Pancreas (tissue), 10 donors: Measurements from ENCODE around the gene LAMA5. TPM values are rescaled to one million over a fixed set of nuclear protein-coding genes. Genes with fewer than 3 reads are reported as not detected.

Experiments
- ATAC-seq, 4 donors: fragments of 200-7000 bp; cut with Tn5 transposase; one replicate each; pipeline versions ENCODE4 v1.8.0 to v1.9.1; 2020; ENCODE audit warnings: mild to moderate bottlenecking in 4 of 4, moderate library complexity in 4 of 4
- DNase-seq, 6 donors: peaks; one replicate each; pipeline ENCODE4 v3.0.0-alpha.2; 2020
- FAIRE-seq: peaks from 2 replicates; lab custom pipeline; 2012; peaks lifted over from hg19 to GRCh38; lab: Jason Lieb, UNC
- H3K27ac ChIP-seq, 4 donors: fragments of 200-600 bp; sonication (generic); 1 replicate in 3 of 4; 2 replicates in 1 of 4; pipeline versions ENCODE4 v1.5.0 to v1.8.0; 2020
- H3K27me3 ChIP-seq, 4 donors: fragments of 200-600 bp; one replicate each; pipeline ENCODE4 v1.8.0; 2021
- H3K36me3 ChIP-seq, 3 donors: fragments of 200-600 bp; sonication (generic) in 1 of 3; one replicate each; pipeline versions ENCODE4 v1.5.0 to v1.8.0; 2020 to 2021
- H3K4me1 ChIP-seq, 3 donors: fragments of 200-600 bp; one replicate each; pipeline ENCODE4 v1.8.0; 2021
- H3K4me3 ChIP-seq, 4 donors: fragments of 200-600 bp; sonication (generic) in 2 of 4; one replicate each; pipeline versions ENCODE4 v1.5.0 to v1.8.0; 2020 to 2021
- H3K9me3 ChIP-seq, 4 donors: fragments of 200-600 bp; one replicate each; pipeline ENCODE4 v1.8.0; 2021
- CTCF ChIP-seq, 4 donors: fragments of 200-600 bp; sonication (generic) in 3 of 4; IDR thresholded peaks; one replicate each; pipeline versions ENCODE4 v1.5.0 to v1.8.0; 2021; ENCODE audit warnings: antibody characterized with exemption in 4 of 4
- WGBS, 2 donors: extraction: QIAGEN DNeasy Blood & Tissue Kit; methylation state at CpG; one replicate each; pipeline ENCODE4 v1.1.7; 2013; 5-methylcytosine and 5-hydroxymethylcytosine counted together
- intact Hi-C, 3 donors: fragments of 100-400 bp; cut with DNase I; formaldehyde crosslinking; loops; one replicate each; pipeline versions ENCODE4 v1.11.1 to v1.14.2; 2022
- polyA plus RNA-seq, 2 donors: library from polyadenylated mRNA; stranded (reverse); fragments of 200-250 nt; gene quantifications; one replicate each; pipeline ENCODE4 v1.2.3, GENCODE V29; 2013
- total RNA-seq, 6 donors: library from RNA; stranded (reverse); fragmentation: NEBNext Ultra II Directional in 4 of 6; extraction: Animal tissue kit (Norgen Biotek cat#: 25700) in 4 of 6; gene quantifications; one replicate each; pipeline versions ENCODE4 v1.2.1 to v1.2.4, GENCODE V29; 2021 to 2023
- donor health status: healthy with polysubstance abuse.
- donor health status: DM: no; HTN: no; CAD: no; lungs with moderate emphysema.
- donor health status: DM: no; HTN: no; CAD: no.
- donor health status: control.
- donor health status: control.
- donor health status: Bipolar disorder and iron deficiency.
- donor health status: DM: yes; HTN: yes; CAD: no.
- donor health status: DM: no; HTN: no; CAD: no.
- donor health status: DM: no; HTN: no; CAD: no.
- donor health status: DM: yes; HTN: yes; CAD: no.

Gene LAMA5
- total and polyA plus RNA-seq, 8 donors: 43.6 to 344 (median 62.2) TPM

- Histone ChIP-seq H3K27me3 (no peaks in the 10 kb centered on the region), H3K36me3 (peaks cover 7 to 35% (median 22%) of the 10 kb centered on the region in 3 donors), H3K4me1 (no peaks in the 10 kb centered on the region), H3K27ac (no peak overlapping the region), H3K4me3 (no peak overlapping the region), H3K9me3 (no peaks in the 10 kb centered on the region)
- WGBS, 2 donors: 76 to 78% methylated on average over 13 of the region's 13 CpGs
- TF ChIP-seq CTCF (IDR thresholded peaks at IDR 0.05): no peak
- FAIRE-seq (no peak), ATAC-seq (no peak), DNase-seq (peak in 1 of 6 donors; percentile 8)
- intact Hi-C loops: no loop called here
Measured at GRCh38 chr20:62274332-62274950, 92.7 kb downstream of the LAMA5 start.

GRCh38 chr20:62273416-62273815 is 93.7 kb downstream of the LAMA5 start:
- Histone ChIP-seq H3K9me3 (no peaks in the 10 kb centered on the region), H3K27me3 (no peaks in the 10 kb centered on the region), H3K4me1 (no peaks in the 10 kb centered on the region), H3K36me3 (peaks cover 7 to 31% (median 16%) of the 10 kb centered on the region in 3 donors), H3K4me3 (no peak overlapping the region), H3K27ac (no peak overlapping the region)
- intact Hi-C loops: no loop called here
- 93 to 94% methylated on average over 18 of the region's 18 CpGs for WGBS, 2 donors
- DNase-seq (peak in 2 of 6 donors; percentile 2 to 6), ATAC-seq (no peak), FAIRE-seq (no peak)
- no peak for TF ChIP-seq CTCF (IDR thresholded peaks at IDR 0.05)

GRCh38 chr20:62272200-62272599 is 94.9 kb downstream of the LAMA5 start:
- 86% methylated on average over 10 of the region's 10 CpGs for whole genome bisulfite sequencing, 2 donors
- H3K36me3 ChIP-seq: peaks cover 7 to 31% (median 16%) of the 10 kb centered on the region in 3 donors
- peak in 1 of 6 donors; percentile 73 for DNase-seq

GRCh38 chr20:62269871-62270270 is 97.2 kb downstream of the LAMA5 start:
- intact Hi-C loops: no loop called here
- ATAC-seq (no peak), DNase-seq (peak in 1 of 6 donors; percentile 62), FAIRE-seq (no peak)
- no peak for TF ChIP-seq CTCF (IDR thresholded peaks at IDR 0.05)
- Histone ChIP-seq H3K27me3 (no peaks in the 10 kb centered on the region), H3K4me3 (no peak overlapping the region), H3K9me3 (no peaks in the 10 kb centered on the region), H3K36me3 (peaks cover 7 to 53% (median 18%) of the 10 kb centered on the region in 3 donors), H3K27ac (no peak overlapping the region), H3K4me1 (no peaks in the 10 kb centered on the region)
- 85 to 90% methylated on average over 17 of the region's 17 CpGs for WGBS, 2 donors

More at GRCh38 chr20:62272200-62272599, 94.9 kb downstream of the LAMA5 start:
- H3K9me3 ChIP-seq: no peaks in the 10 kb centered on the region
- no peaks in the 10 kb centered on the region for H3K4me1 ChIP-seq
- intact Hi-C loops: no loop called here
- FAIRE-seq (no peak), ATAC-seq (peak in 1 of 4 donors; percentile 19)
- no peaks in the 10 kb centered on the region for H3K27me3 ChIP-seq
- no peak for TF ChIP-seq CTCF (IDR thresholded peaks at IDR 0.05)
- H3K27ac ChIP-seq: no peak overlapping the region
- H3K4me3 ChIP-seq: no peak overlapping the region

- Histone ChIP-seq H3K36me3 (peaks cover 7 to 54% (median 22%) of the 10 kb centered on the region in 3 donors), H3K27me3 (no peaks in the 10 kb centered on the region), H3K27ac (no peak overlapping the region), H3K9me3 (no peaks in the 10 kb centered on the region), H3K4me1 (no peaks in the 10 kb centered on the region), H3K4me3 (no peak overlapping the region)
- no peak for FAIRE-seq
- WGBS, 2 donors: 85 to 89% methylated on average over 14 of the region's 14 CpGs
- DNase-seq: peak in 1 of 6 donors; percentile 33
- no peak for ATAC-seq
- no peak for TF ChIP-seq CTCF (IDR thresholded peaks at IDR 0.05)
- intact Hi-C loops: no loop called here
Measured at GRCh38 chr20:62269378-62269777, 97.7 kb downstream of the LAMA5 start.
